GM19452 (cell line): Measurements from ENCODE around the gene SF3B5.
"Not testable (repeated sequence)": the region's sequence is repeated elsewhere in the genome, so short reads cannot be mapped to it uniquely, and the experiment has no call there.

Source experiments
- ATAC-seq: cut with Tn5 transposase; IDR thresholded peaks from one replicate; pipeline ENCODE4 v1.9.1; 2021; ENCODE audit not compliant: unreplicated experiment

Gene SF3B5

DNA sequence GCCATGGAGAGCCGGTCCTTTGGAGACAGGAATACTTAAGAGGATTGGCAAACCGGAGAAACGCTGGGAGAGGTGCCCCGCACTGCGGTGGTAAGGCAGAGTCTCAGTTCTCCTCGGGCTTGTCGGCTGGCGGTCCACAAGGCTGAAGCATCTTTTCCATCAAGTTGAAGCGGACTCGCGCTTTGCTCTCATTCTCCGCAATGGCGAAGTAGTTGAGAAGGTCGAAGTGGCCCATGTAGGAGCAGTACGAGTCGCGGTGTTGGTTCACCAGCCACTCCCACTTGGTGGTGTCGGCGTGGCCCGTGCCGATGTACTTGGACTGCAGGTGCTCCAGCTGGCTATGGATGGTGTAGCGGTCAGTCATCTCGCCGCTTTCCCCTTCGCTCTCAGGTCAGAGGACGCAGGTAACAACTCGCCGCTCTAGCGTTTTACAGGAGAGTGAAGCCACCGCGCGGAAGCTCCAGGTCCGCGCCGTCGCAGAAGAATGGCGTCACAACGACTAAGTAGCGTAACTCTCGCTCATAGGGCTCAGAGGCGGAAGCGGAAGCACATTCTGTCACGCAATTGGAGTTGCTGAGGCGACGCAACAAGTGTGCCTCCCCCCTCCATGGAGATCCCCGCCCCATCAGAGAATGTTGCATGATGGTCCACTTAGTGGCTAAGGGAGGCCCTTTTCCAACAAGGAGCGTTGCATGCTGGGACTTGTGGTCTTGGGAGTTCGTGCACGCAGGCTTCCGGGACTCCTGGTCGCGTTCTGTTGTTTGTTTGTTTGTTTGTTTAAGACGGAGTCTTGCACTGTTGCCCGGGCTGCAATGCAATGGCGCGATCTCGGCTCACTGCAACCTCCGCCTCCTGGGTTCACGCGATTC, at the start of gene SF3B5:
SF3B5 (minus strand) TSS at position 440 of the 869 bp plus-strand sequence; CDS start at position 364, 76 bp downstream.
- ATAC-seq, result peak; percentile 96

DNA sequence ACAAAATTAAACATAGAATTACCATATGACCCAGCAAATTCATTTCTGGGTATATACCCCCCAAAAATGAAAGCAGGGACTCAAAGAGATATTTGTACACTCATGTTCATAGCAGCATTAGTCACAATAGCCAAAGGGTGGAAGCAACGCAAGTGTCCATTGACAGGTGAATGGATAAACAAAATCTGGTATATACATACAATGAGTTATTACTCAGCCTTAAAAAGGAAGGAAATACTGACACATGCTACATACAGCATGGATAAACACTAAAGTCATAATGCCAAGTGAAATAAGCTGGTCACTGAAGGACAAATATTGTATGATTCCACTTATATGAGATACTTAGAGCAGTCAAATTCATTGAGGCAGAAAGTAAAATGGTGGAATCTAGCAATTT, 49.6 kb upstream of the SF3B5 start:
- ATAC-seq, result no peak

DNA sequence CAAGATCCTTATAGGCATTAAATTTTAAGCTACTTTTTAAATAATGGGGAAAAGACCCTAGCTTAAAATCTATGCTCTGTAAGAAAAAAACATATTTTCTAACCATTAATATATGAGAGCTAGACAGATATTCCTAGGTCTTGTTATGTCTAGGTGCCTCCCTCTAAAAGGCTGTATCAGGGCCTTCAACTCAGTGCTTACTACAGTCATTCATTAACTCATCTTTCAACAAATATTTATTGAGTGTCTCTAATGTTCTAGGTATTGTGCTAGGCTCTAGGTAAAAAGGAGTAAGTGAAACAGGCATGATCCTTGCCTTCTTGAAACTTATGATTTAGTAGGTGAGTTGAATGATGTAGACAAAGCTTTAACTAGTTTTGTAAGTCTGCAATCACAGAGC, 48.5 kb upstream of the SF3B5 start:
- no peak for ATAC-seq

DNA sequence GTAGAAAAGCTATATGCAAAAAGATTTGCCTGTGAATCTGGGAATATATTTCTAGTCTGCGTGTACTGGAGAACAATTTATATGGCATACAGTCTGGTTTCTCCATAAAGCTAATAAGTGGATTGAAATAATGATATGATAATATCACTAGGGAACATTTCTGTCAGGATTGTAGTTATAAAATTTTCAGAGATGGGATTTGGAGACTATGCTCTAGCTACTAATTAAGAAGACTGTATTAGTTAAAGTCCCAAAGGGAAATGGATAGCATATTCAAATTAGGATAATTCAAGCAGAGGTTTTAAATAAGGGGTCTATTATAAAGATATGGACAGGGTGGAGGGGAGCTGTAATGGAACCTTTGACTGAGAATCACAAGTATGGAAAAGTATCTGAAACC, 47.7 kb upstream of the SF3B5 start:
- no peak for ATAC-seq

DNA sequence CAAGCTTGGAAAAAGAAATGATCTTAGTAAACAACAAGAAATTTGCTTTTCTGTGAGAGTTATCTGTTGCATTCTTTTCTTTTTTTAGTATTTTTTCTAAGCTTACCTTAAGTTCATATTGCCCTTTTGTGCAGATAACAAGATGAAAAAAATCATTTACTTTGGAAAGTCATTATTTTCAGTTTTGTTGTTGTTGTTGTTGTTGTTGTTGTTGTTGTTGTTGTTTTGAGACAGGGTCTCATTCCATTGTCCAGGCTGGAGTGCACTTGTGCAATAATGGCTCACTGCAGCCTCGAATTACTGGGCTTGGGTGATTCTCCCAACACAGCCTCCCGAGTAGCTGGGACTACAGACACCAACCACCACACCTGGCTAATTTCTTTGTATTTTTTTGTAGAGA, 46.1 kb upstream of the SF3B5 start:
- no peak for ATAC-seq

DNA sequence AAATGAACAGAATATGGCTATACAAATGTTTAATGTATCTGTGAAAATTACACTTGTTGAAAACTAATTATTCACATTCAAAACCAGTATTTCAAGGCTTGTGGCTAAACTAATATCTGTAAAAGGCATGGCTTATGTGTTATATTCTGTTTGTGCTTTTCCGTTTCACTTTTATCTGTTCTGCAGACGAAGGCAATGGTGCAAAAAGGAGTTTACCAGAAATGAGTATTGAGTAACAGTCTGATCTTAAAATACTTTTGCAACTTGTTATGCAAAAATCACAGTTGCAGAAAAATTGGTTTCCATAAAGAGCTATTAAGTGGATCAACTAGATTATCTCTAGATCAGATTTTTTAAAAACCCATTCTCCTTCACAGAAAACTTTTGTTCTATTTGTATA, 45.5 kb upstream of the SF3B5 start:
- peak; percentile 82 for ATAC-seq

DNA sequence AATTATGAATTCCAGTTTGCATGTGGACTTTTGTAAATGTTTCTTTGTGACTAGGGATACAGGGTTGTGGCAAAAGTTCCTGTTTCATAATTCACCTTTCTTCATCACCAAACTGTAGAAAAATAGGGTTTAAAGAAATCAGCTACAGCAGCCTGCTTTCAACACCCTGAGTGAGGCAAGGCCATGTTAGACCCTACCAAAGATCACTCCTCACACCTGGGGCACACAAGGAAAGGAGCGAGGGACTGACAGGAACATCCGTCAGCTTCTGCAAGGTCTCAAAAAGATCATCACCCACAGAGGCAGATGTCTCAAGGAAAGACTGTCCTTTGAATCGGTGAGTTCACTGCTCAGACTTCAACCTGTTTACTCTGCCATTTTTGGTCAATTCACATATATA, 44.4 kb upstream of the SF3B5 start:
- ATAC-seq, result no peak

DNA sequence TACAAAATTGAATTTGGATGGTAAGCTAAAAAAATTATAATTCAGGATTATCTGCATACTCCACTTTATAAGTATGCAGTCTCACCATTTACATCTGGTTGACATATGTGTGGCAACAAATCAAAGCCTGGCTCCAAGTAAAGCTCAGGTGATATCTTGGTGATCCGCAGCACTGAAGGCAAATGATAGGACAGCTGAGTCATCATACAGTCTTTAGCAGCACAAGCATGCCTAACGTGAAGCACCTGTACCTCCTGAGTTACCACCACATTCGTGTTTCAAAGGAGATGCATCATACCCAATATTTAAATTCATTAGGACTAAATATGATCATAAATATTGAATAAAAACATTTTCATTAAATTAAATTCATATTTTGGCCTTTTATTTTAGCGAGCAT, 43.2 kb upstream of the SF3B5 start:
- no peak for ATAC-seq

DNA sequence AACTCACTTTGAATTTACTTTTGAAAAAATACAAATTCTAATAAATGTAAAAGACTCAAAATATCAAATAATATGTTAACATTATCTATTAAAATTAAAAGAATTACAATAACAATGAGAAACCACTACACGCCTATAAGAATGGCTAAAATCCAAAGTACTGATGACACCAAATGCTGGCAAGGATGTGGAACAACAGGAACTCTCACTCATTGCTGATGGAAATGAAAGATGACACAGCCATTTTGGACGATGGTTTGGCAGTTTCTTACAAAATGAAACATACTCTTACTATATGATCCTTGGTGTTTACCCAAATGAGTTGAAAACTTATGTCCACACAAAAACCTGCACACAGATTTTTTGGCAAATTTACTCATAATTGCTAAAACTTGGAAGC, 39.4 kb upstream of the SF3B5 start:
- no peak for ATAC-seq

DNA sequence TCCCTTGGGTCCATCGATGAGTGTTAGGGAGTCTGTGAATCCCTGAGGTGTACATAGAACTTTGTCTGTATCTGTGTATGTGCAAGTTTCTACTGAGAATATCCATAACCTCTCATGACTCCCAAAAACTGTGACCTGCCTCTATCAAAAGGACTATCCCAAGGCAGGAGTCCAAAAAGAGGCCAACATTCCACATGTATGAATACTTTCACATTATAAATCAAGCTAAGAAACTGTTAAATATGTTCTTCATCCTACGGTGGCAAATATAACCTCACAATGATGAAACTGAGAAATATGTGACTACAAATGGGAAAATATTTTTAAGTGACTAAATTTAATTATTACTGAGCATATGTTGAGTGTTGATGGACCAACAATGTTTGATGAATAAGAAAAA, 38.8 kb upstream of the SF3B5 start:
- no peak for ATAC-seq

DNA sequence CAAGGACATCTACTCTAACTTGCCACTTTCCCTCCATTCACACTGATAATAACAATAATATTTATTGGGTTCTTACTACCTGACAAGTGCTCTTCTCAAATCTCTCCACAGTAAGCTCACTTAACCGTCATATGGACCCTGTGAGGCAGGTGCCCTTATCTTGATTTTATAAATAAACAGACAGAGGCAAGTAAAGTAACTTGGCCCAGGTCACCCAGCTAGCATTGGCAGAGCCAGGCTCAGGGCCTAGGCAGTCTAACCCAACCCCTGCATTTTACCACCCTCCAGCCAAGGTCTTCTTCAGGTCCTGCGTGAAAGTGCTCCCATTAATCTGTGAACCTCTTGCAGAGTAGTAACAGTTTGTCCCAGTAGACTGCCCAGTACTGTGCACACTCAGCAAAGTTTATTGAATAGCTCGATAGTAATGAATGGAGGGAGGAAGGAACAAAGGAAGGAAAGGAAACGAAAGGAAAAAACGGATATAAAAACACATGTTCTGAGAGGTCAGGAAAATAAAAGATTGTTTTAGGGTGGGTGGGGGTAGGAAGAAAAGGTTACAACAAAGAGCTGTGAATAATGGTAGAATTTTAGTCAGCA, 38.0 kb upstream of the SF3B5 start:
- no peak for ATAC-seq

DNA sequence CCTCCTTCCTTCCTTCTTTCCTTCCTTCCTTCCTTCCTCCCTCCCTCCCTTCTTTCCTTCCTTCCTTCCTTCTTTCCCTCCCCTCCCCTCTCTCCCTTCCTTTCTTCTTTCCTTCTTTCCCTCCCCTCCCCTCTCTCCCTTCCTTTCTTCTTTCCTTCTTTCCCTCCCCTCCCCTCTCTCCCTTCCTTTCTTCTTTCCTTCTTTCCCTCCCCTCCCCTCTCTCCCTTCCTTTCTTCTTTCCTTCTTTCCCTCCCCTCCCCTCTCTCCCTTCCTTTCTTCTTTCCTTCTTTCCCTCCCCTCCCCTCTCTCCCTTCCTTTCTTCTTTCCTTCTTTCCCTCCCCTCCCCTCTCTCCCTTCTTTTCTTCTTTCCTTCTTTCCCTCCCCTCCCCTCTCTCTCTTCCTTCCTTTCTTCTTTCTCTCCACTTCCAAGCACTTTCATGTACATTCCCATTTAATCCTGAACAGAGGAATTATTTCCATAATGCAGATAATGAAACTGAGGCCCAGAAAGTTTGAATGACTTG, 36.9 kb upstream of the SF3B5 start:
- ATAC-seq, result not testable (repeated sequence)

DNA sequence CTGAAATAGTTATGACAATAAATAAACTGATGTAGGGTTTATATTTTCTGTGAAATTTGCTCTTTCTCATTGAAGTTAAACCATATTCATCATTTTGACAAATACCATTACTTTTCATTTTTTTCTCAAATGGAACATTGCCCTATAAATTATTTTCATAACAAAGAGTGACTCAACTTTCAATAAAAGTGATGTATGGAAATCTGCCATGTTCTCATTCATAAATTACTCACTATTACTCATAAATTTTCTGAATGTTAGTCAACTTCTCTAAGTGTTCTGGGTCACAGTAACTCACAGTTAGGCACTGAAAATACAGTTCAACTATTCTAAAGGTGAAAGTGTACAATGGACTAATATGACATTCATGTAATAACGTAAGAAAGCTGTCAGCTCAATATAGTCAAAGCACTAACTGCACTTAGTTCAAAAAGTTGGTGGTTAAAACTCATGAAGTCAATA, 35.9 kb upstream of the SF3B5 start:
- ATAC-seq, result no peak

DNA sequence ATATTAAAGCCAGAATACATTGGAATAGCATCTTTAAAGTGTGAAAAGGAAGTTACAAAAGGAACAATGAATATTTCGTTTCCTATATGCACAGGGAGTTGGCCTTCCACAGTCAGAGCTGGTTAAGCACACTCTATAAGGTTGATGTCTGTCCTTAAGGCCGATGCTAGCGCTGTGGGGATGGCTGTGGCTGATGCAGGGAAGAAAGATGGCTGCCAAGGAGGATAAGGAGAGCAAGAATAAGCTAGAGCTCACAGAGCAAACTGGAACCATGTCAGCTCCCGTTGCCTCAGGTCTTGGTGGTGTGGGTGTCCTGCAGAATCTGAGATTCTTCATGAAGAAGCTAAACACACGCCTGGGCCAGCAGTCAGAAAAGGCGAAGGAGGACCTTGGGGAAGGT, 34.1 kb upstream of the SF3B5 start:
- ATAC-seq, result no peak

DNA sequence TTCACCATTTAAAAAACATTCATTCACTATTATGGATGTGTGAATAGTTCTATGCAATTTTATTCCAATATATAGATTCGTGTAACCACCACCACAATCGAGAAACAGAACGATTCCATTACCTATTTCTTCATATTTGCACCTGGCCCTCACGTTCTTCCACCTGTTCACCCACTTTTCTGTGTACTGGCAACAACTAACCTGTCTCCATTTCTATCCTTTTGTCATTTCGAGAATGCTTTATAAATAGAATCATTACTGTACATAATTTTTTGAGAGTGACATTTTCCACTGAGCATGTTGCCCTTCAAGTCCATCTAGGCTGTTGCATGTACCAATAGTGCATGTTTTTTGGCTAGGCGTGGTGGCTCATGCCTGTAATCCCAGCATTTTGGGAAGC, 31.7 kb upstream of the SF3B5 start:
- ATAC-seq, result no peak

DNA sequence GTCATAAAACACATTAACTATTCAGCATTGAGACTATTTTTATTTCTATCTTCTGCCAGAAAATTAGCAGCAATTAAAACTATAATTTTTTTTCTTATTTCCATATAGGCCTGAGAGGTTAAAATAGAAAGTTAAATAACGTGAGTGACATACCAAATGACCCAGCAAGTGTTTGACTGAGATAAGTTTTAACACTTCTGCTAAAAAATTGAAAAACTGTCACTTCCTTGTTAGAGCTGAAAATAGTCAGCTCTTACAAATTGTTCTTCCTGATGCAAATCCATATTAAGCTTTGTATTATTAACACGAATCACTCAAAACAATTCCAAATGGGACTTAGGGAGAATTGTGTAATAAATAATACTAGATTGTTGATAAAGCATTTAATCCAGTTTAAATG, 28.5 kb upstream of the SF3B5 start:
- no peak for ATAC-seq

DNA sequence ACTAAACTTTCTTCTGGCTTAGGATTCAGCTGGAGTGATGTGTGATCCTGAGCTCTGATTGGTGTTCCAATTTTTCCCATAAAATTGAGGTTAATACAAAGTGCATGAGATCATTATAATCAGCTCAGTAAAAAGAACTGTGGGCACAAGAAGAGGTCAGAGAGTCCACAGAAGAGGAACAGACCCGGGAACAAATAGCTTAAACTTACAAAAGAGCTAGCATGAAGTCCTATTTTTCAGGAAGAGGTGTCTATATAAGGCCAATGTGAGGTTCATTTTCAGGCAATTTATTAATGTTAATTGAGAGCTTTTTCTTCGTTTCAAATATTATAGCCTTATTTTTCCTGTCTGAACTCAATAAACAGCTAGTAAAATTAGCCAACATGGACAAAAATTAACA, 28.0 kb upstream of the SF3B5 start:
- no peak for ATAC-seq

DNA sequence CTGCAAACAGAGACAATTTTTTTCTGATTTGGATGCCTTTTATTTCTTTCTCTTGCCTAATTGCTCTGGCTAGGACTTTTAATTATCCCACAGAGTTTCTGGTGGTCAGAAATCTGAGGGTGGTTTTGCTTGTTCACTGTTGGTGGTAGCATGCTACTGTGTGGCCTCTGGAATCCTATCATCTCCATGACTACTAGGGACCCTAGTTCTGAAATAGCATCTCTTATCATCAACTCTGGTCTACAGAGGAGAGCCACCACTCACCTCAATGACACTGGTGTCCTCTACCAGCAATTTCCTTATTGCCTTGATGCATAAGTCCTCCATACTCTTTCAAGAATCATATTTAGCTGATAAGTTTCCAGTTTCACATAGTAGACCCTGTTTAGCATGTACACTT, 27.5 kb upstream of the SF3B5 start:
- no peak for ATAC-seq

DNA sequence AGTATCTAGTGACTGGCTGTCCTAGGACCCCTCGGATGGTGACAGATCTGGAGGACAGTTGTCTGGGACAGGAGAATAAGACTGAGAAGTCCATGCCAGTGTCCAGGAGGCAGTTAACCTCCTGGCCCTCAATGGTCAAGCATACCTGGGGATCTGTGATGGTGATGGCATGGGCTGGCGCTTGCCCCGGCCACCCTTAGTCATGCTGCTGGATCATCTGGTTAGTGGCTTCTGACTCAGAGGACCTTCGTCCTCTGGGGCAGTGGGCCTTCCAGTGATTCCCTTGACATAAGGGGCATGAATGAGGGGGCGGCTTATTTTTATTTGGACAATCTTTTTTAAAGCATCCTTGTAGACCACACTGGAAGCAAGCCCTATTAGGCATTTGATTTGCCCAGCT, 24.0 kb upstream of the SF3B5 start:
- ATAC-seq, result no peak

DNA sequence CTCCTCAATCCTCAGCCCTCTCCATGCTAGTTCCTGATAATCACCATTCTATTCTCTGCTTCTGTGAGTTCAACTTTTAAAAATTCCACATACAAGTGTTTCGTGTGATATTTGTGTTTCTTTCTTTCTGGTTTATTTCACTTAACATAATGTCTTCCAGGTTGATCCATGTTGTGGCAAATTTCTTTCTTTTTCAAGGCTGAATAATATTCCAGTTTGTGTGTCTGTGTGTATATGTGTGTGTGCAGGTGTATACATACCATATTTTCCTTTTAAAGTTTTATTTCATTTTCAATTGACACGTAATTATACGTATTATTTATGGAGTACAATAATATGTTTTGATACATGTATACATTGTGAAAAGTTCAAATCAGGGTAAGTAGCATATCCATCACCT, 19.8 kb upstream of the SF3B5 start:
- no peak for ATAC-seq

DNA sequence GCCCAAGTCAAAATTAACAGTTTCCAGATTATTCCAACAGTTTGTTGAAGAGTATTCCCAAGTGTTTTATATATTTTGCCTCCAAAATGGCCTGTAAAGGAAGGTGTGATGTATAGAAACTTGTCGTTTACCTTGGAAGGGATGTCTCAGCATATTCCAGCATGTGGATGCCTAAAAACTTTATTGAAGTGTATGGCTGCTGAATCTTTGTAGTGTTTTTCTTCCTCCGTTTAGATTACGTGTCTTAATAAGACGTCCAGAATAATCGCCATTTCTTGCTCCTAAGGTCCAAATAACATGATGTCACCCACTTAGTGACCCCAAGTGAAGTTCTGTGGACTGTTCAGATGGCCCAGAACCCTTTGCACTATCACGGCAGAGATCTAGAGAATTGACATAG, 18.0 kb upstream of the SF3B5 start:
- no peak for ATAC-seq

DNA sequence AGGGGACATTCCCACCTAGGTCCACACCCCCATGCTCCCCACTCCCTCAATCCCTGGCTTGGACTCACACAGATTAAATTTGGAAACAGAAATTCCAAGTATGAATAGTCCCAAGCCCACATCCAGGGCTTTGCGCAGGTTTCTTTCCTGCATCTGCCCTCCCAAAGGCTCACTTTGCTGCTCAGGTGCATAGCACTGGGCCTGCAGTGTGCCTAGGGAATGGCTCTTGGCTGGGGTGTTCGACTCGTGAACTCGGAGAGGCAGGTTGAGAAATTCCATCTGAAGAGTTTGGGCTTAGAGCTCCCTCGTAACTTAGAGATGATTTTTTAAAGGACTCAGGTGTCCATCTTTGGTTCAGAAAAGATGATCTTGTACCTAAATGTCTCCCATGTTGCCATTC, 14.8 kb upstream of the SF3B5 start:
- ATAC-seq, result no peak
